H1 (cell line): ENCODE results near the gene NFYB. TPM values are rescaled to one million over a fixed set of nuclear protein-coding genes. Genes with fewer than 3 reads are reported as not detected.

Source experiments
- EGR1 ChIP-seq: IDR thresholded peaks from 2 replicates; pipeline ENCODE4 v1.6.1; 2011; ENCODE audit warnings: low read depth, low read length, borderline replicate concordance
- EZH2 ChIP-seq: fragments of 200-600 bp; sonication (generic); IDR thresholded peaks from 2 replicates; pipeline ENCODE4 v1.7.1; 2012; ENCODE audit warnings: low read depth, mild to moderate bottlenecking, moderate library complexity, low read length, inconsistent platforms; ENCODE audit not compliant: severe bottlenecking
- KDM1A ChIP-seq: fragments of 200-600, 300-600 bp; sonication (generic); IDR thresholded peaks from 2 replicates; pipeline ENCODE4 v1.7.1; 2016; ENCODE audit warnings: mild to moderate bottlenecking, low read length, borderline replicate concordance
- SP4 ChIP-seq: IDR thresholded peaks from 2 replicates; pipeline ENCODE4 v1.6.1; 2012; ENCODE audit warnings: low read length, inconsistent platforms
- polyA plus RNA-seq, 7 experiments: library from polyadenylated mRNA; depleted of rRNA in 3 of 7; stranded (reverse) in 5 of 7; unstranded in 2 of 7; fragments of >200 nt in 5 of 7; fragments of 200-250 nt in 2 of 7; gene quantifications; 1 replicate in 5 of 7; 2 replicates in 1 of 7; 4 replicates in 1 of 7; pipeline versions ENCODE4 v1.2.1 to v1.2.3, GENCODE V29; 2011 to 2013; ENCODE audit warnings: missing spikeins in 2 of 7, mixed read lengths in 2 of 7
- total RNA-seq: library from RNA; stranded (reverse); fragmentation: NEBNext Ultra II Directional; extraction: Animal tissue kit (Norgen Biotek cat#: 25700); gene quantifications from 2 replicates; pipeline ENCODE4 v1.2.1, GENCODE V29; 2021

NFYB gene
- total and polyA plus RNA-seq, 2 of the 8 experiments (the other 6 are each of a cell fraction or from before 2014, with no cell fraction given): 29.1 to 43.5 TPM

DNA sequence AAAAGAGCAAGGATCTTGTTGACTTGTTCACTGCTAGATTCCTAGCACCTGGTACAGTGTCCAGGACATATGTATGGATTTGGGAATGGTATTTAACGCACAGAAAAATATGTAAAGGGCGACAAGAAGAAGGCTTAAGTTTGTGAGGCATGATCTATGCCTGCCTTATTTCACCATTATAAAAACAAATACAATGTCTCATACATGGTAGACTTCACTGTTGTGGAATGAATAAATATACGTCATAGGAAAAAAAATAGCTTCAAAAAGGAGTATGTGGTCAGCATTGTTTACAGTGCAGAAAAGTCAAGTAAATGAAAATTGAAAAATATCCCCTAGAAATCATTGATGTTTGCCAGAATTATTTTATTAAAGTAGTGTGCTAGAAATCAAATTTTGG lies 43.7 kb downstream of the NFYB start (continued):
- TF ChIP-seq EZH2: no peak
- no peak for TF ChIP-seq SP4
- no peak for TF ChIP-seq EGR1
- TF ChIP-seq KDM1A: no peak
- TF ChIP-seq, all 59 proteins: peak for 0
